GM19328 (cell line): ENCODE data around the gene KCNF1.

ENCODE experiments used
- ATAC-seq: cut with Tn5 transposase; IDR thresholded peaks from one replicate; pipeline ENCODE4 v1.9.1; 2021; ENCODE audit warnings: mild to moderate bottlenecking, moderate library complexity; ENCODE audit not compliant: unreplicated experiment

Gene KCNF1

GRCh38 chr2:10918661-10919409 lies 7.1 kb downstream of the KCNF1 start:
- ATAC-seq, result no peak

- ATAC-seq, result no peak
Observed at GRCh38 chr2:10919410-10919770, 7.7 kb downstream of the KCNF1 start.

- ATAC-seq, result no peak
Observed at GRCh38 chr2:10919771-10920621, 8.3 kb downstream of the KCNF1 start.

- ATAC-seq, result no peak
Observed at GRCh38 chr2:10920764-10921388, 9.1 kb downstream of the KCNF1 start.

GRCh38 chr2:10921525-10921924 lies 9.8 kb downstream of the KCNF1 start:
- no peak for ATAC-seq

- ATAC-seq, result no peak
Observed at GRCh38 chr2:10922307-10923007, 10.7 kb downstream of the KCNF1 start.

- ATAC-seq, result no peak
Observed at GRCh38 chr2:10923008-10923375, 11.3 kb downstream of the KCNF1 start.

GRCh38 chr2:10923965-10924364 lies 12.2 kb downstream of the KCNF1 start:
- ATAC-seq, result no peak

- ATAC-seq, result no peak
Observed at GRCh38 chr2:10924441-10924840, 12.7 kb downstream of the KCNF1 start.

GRCh38 chr2:10924859-10925258 lies 13.1 kb downstream of the KCNF1 start:
- no peak for ATAC-seq

- no peak for ATAC-seq
Observed at GRCh38 chr2:10926191-10926820, 14.6 kb downstream of the KCNF1 start.

- ATAC-seq, result no peak
Observed at GRCh38 chr2:10930721-10931516, 19.2 kb downstream of the KCNF1 start.

- ATAC-seq, result no peak
Observed at GRCh38 chr2:10931710-10932255, 20.0 kb downstream of the KCNF1 start.

- no peak for ATAC-seq
Observed at GRCh38 chr2:10932345-10933151, 20.8 kb downstream of the KCNF1 start.

- no peak for ATAC-seq
Observed at GRCh38 chr2:10933700-10934225, 22.0 kb downstream of the KCNF1 start.

- ATAC-seq, result no peak
Observed at GRCh38 chr2:10934308-10934978, 22.7 kb downstream of the KCNF1 start.

GRCh38 chr2:10934979-10935350 lies 23.2 kb downstream of the KCNF1 start:
- ATAC-seq, result no peak

GRCh38 chr2:10935366-10935918 lies 23.7 kb downstream of the KCNF1 start:
- no peak for ATAC-seq
